Measurements from ENCODE around the gene MYH11. TPM values are rescaled to one million over a fixed set of nuclear protein-coding genes. Genes with fewer than 3 reads are reported as not detected.

Gene MYH11
- total and polyA plus RNA-seq, 2 of the 13 experiments (the other 11 are each of a cell fraction or from before 2014, with no cell fraction given): not detected

GRCh38 chr16:15743657-15744056 is 113.2 kb downstream of the MYH11 start:
- Histone ChIP-seq H3K4me3 (replicated peaks in 1 of 3; ENCODE audit: insufficient read depth in 1 of 3, low read depth in 2 of 3, low read length in 3 of 3) (no peak overlapping the region), H3K9me3 (ENCODE audit: low read length) (no peaks in the 10 kb centered on the region), H2AFZ (ENCODE audit: low read length) (no peak overlapping the region), H4K20me1 (ENCODE audit: insufficient read depth, low read length) (no peaks in the 10 kb centered on the region), H3K4me2 (ENCODE audit: low read depth, low read length) (no peak overlapping the region), H3K9ac (ENCODE audit: insufficient read depth, low read depth, low read length) (no peak overlapping the region), H3K36me3 (replicated peaks in 1 of 2; ENCODE audit: control insufficient read depth in 1 of 2, insufficient read depth in 2 of 2, low read length in 2 of 2) (no peaks in the 10 kb centered on the region), H3K4me1 (ENCODE audit: insufficient read depth, low read length) (peaks cover 16% of the 10 kb centered on the region), H3K79me2 (ENCODE audit: insufficient read depth, low read length) (no peaks in the 10 kb centered on the region), H3K27ac (ENCODE audit: extremely low read length, insufficient read depth, low read length) (no peak overlapping the region), H3K27me3 (ENCODE audit: control insufficient read depth in 1 of 2, insufficient read depth in 2 of 2, low read length in 2 of 2) (peaks cover 1 to 8% of the 10 kb centered on the region in 2 experiments; a peak in 4 of 5 replicates)
- BruUV-seq (replicated peaks): no TSS peak
- CTCF ChIA-PET (ENCODE audit: low intra/inter-chr PET ratio, low total read pairs): no interaction called here
- peak; percentile 32 for FAIRE-seq
- intact Hi-C loops (cut with micrococcal nuclease; ENCODE audit: unreplicated experiment) (no loop called here), in situ Hi-C loops (cut with HindIII; ENCODE audit: extremely low pct_ligation_motif_present, low pct_unique_long_range_greater_than_20kb) (no loop called here)
- POLR2A ChIA-PET: no interaction called here
- WGBS (ENCODE audit: low lambda C conversion rate): 4% methylated on average over 1 of the region's 1 CpG
- TF ChIP-seq ZNF383 (CRISPR knock-in tag; IDR thresholded peaks at IDR 0.05; ENCODE audit: borderline replicate concordance): no peak
- peak; percentile 62; the same call in 1 of the 2 replicates for TF ChIP-seq CEBPB (IDR thresholded peaks at IDR 0.05; ENCODE audit: borderline replicate concordance, low read depth, low read length)
- TF ChIP-seq HES4 (CRISPR knock-in tag; IDR thresholded peaks at IDR 0.05; ENCODE audit: borderline replicate concordance): 0 out of 2 replicates have a peak, but pooled peaks have one; percentile 29
- no peak for TF ChIP-seq ZNF3 (CRISPR knock-in tag; IDR thresholded peaks at IDR 0.05)
- peak; percentile 76; the same call in 1 of the 2 replicates for TF ChIP-seq ZKSCAN8 (CRISPR knock-in tag; IDR thresholded peaks at IDR 0.05; ENCODE audit: borderline replicate concordance)
- ATAC-seq: peak; percentile 21; the same call in 2 of the 3 replicates
- no peak for DNase-seq (ENCODE audit: low spot score)

DNA sequence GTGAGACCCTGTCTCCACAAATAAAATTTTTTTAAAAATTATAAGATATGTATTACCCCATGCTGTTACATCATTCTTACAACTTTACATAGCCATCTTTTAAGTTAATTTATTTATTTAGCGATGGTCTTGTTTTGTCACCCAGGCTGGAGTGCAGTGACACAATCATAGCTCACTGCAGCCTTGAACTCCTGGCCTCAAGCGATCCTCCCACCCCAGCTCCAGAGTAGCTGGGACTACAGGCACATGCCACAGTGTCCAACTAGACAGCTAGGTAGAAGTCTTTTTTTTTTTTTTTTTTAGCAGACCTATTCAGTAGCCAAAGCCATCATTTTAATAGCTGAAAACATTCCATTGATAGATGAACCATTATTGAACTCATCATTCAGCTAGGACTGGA is 114.1 kb downstream of the MYH11 start:
- Histone ChIP-seq H3K4me1 (ENCODE audit: insufficient read depth, low read length) (peaks cover 16% of the 10 kb centered on the region), H3K36me3 (replicated peaks in 1 of 2; ENCODE audit: control insufficient read depth in 1 of 2, insufficient read depth in 2 of 2, low read length in 2 of 2) (no peaks in the 10 kb centered on the region), H3K9me3 (ENCODE audit: low read length) (no peaks in the 10 kb centered on the region), H3K27me3 (ENCODE audit: control insufficient read depth in 1 of 2, insufficient read depth in 2 of 2, low read length in 2 of 2) (peaks cover 0 to 8% of the 10 kb centered on the region in 2 experiments; a peak in 3 of 5 replicates), H3K4me3 (replicated peaks in 1 of 3; ENCODE audit: insufficient read depth in 1 of 3, low read depth in 2 of 3, low read length in 3 of 3) (no peak overlapping the region), H3K79me2 (ENCODE audit: insufficient read depth, low read length) (no peaks in the 10 kb centered on the region), H3K27ac (ENCODE audit: extremely low read length, insufficient read depth, low read length) (no peak overlapping the region), H4K20me1 (ENCODE audit: insufficient read depth, low read length) (no peaks in the 10 kb centered on the region), H3K4me2 (ENCODE audit: low read depth, low read length) (no peak overlapping the region), H3K9ac (ENCODE audit: insufficient read depth, low read depth, low read length) (no peak overlapping the region), H2AFZ (ENCODE audit: low read length) (no peak overlapping the region)
- BruUV-seq (replicated peaks): no TSS peak
- intact Hi-C loops (cut with micrococcal nuclease; ENCODE audit: unreplicated experiment): no loop called here
- FAIRE-seq (peak; percentile 70), ATAC-seq (peak; percentile 59), DNase-seq (ENCODE audit: low spot score) (peak; percentile 63)
- in situ Hi-C loops (cut with HindIII; ENCODE audit: extremely low pct_ligation_motif_present, low pct_unique_long_range_greater_than_20kb): no loop called here
- 0% methylated on average over 2 of the region's 2 CpGs for WGBS (ENCODE audit: low lambda C conversion rate)
- CTCF ChIA-PET (ENCODE audit: low intra/inter-chr PET ratio, low total read pairs): no interaction called here
- POLR2A ChIA-PET: interaction anchor here (0.6 kb wide), 1 partner anchor 53 kb away, joined by 3 read pairs; no protein-coding TSS in a partner anchor
- TF ChIP-seq, protein P1, sequence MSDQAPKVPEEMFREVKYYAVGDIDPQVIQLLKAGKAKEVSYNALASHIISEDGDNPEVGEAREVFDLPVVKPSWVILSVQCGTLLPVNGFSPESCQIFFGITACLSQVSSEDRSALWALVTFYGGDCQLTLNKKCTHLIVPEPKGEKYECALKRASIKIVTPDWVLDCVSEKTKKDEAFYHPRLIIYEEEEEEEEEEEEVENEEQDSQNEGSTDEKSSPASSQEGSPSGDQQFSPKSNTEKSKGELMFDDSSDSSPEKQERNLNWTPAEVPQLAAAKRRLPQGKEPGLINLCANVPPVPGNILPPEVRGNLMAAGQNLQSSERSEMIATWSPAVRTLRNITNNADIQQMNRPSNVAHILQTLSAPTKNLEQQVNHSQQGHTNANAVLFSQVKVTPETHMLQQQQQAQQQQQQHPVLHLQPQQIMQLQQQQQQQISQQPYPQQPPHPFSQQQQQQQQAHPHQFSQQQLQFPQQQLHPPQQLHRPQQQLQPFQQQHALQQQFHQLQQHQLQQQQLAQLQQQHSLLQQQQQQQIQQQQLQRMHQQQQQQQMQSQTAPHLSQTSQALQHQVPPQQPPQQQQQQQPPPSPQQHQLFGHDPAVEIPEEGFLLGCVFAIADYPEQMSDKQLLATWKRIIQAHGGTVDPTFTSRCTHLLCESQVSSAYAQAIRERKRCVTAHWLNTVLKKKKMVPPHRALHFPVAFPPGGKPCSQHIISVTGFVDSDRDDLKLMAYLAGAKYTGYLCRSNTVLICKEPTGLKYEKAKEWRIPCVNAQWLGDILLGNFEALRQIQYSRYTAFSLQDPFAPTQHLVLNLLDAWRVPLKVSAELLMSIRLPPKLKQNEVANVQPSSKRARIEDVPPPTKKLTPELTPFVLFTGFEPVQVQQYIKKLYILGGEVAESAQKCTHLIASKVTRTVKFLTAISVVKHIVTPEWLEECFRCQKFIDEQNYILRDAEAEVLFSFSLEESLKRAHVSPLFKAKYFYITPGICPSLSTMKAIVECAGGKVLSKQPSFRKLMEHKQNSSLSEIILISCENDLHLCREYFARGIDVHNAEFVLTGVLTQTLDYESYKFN (CRISPR knock-in tag; conservative IDR thresholded peaks at IDR 0.05): no peak
- TF ChIP-seq PREB (CRISPR knock-in tag; IDR thresholded peaks at IDR 0.05): no peak
- TF ChIP-seq ZSCAN22 (CRISPR knock-in tag; IDR thresholded peaks at IDR 0.05): no peak
- TF ChIP-seq CBFB (CRISPR knock-in tag; IDR thresholded peaks at IDR 0.05): no peak
- TF ChIP-seq HNF4A (CRISPR knock-in tag; IDR thresholded peaks at IDR 0.05): peak; percentile 60
- TF ChIP-seq ONECUT2 (CRISPR knock-in tag; IDR thresholded peaks at IDR 0.05): no peak
- no peak for TF ChIP-seq HDAC2 (CRISPR knock-in tag; IDR thresholded peaks at IDR 0.05)
- TF ChIP-seq RBM22 (optimal IDR thresholded peaks at IDR 0.05; ENCODE audit: low read length): no peak
- no peak for TF ChIP-seq MTF1 (CRISPR knock-in tag; IDR thresholded peaks at IDR 0.05)
- TF ChIP-seq NR2F1 (CRISPR knock-in tag; IDR thresholded peaks at IDR 0.05): 0 out of 4 replicates have a peak, but pooled peaks of 1 of the 2 experiments have one; percentile 29
- no peak for TF ChIP-seq RXRB (CRISPR knock-in tag; IDR thresholded peaks at IDR 0.05; ENCODE audit: borderline replicate concordance)

Data from HepG2 (cell line).